H1 (cell line): ENCODE measurements around the gene PTGIS. TPM values are rescaled to one million over a fixed set of nuclear protein-coding genes. Genes with fewer than 3 reads are reported as not detected.

Experiments
- CTCF ChIA-PET: fragments of 300-600 bp; sonication (Branson Sonifier 250); formaldehyde crosslinking; loops from one replicate; lab custom pipeline; 2021; ENCODE audit not compliant: partially characterized antibody; lab: Charles Lee
- POLR2A ChIA-PET: fragments of 300-600 bp; sonication (Branson Sonifier 250); formaldehyde crosslinking; loops from one replicate; lab custom pipeline; 2021; ENCODE audit warnings: inconsistent platforms; ENCODE audit not compliant: partially characterized antibody; lab: Charles Lee
- DNase-seq, 2 experiments: peaks; one replicate each; pipeline versions ENCODE4 v3.0.0 to v3.0.0-alpha.2; 2010 to 2022; ENCODE audit warnings: low spot score in 2 of 2, low read depth in 1 of 2, mixed read lengths in 1 of 2
- FAIRE-seq: peaks from 2 replicates; lab custom pipeline; 2011; peaks lifted over from hg19 to GRCh38; lab: Jason Lieb, UNC
- H2AFZ ChIP-seq: 2 replicates; pipeline ENCODE4 v1.8.1; 2012; ENCODE audit warnings: low read length, inconsistent platforms
- H2AK5ac ChIP-seq: 2 replicates; pipeline ENCODE4 v1.6.1; 2013; ENCODE audit warnings: low read depth, low read length
- H2BK120ac ChIP-seq: replicated peaks from 2 replicates; pipeline ENCODE3; 2013; ENCODE audit warnings: low read depth, low read length, inconsistent platforms
- H2BK12ac ChIP-seq: 2 replicates; pipeline ENCODE4 v1.6.1; 2013; ENCODE audit warnings: low read depth, low read length
- H2BK15ac ChIP-seq: 2 replicates; pipeline ENCODE4 v1.6.1; 2013; ENCODE audit warnings: low read length
- H2BK20ac ChIP-seq: 2 replicates; pipeline ENCODE4 v1.6.1; 2013; ENCODE audit warnings: low read length
- H2BK5ac ChIP-seq: 2 replicates; pipeline ENCODE4 v1.6.1; 2013; ENCODE audit warnings: low read depth, low read length
- H3K14ac ChIP-seq: 2 replicates; pipeline ENCODE4 v1.6.1; 2013; ENCODE audit warnings: inconsistent platforms; ENCODE audit not compliant: insufficient read length
- H3K18ac ChIP-seq: 2 replicates; pipeline ENCODE4 v1.6.1; 2013; ENCODE audit warnings: low read length; ENCODE audit errors: extremely low read depth
- H3K23ac ChIP-seq: 2 replicates; pipeline ENCODE4 v1.6.1; 2013; ENCODE audit warnings: inconsistent platforms; ENCODE audit not compliant: insufficient read length
- H3K23me2 ChIP-seq: 2 replicates; pipeline ENCODE4 v1.6.1; 2013; ENCODE audit warnings: low read depth, low read length
- H3K27ac ChIP-seq: 2 replicates; pipeline ENCODE4 v1.6.1; 2011; ENCODE audit warnings: low read depth, low read length, inconsistent platforms
- H3K27me3 ChIP-seq, 4 experiments: replicated peaks in 1 of 4; 1 replicate in 1 of 4; 2 replicates in 3 of 4; pipeline versions ENCODE4 v1.6.1 to v1.8.1; 2011 to 2013; ENCODE audit warnings: low read length in 3 of 4, mild to moderate bottlenecking in 3 of 4, inconsistent platforms in 2 of 4, mixed read lengths in 2 of 4, moderate library complexity in 1 of 4; ENCODE audit not compliant: control insufficient read depth in 3 of 4, insufficient read depth in 3 of 4; ENCODE audit errors: extremely low read depth in 1 of 4
- H3K36me3 ChIP-seq, 4 experiments: 2 replicates each; pipeline versions ENCODE4 v1.6.1 to v1.8.1; 2011 to 2013; ENCODE audit warnings: mild to moderate bottlenecking in 4 of 4, low read length in 3 of 4, moderate library complexity in 2 of 4, control low read depth in 1 of 4, inconsistent platforms in 1 of 4; ENCODE audit not compliant: insufficient read depth in 4 of 4, control insufficient read depth in 2 of 4
- H3K4ac ChIP-seq: replicated peaks from 2 replicates; pipeline ENCODE3; 2013; ENCODE audit warnings: low read length, low read depth, mixed read lengths, inconsistent platforms; ENCODE audit not compliant: insufficient read length
- H3K4me1 ChIP-seq, 4 experiments: replicated peaks in 1 of 4; 1 replicate in 1 of 4; 2 replicates in 3 of 4; pipeline versions ENCODE4 v1.6.1 to v1.8.1; 2011 to 2013; ENCODE audit warnings: low read length in 3 of 4, inconsistent platforms in 2 of 4, mixed read lengths in 1 of 4; ENCODE audit not compliant: insufficient read depth in 4 of 4, control insufficient read depth in 3 of 4
- H3K4me2 ChIP-seq, 2 experiments: 2 replicates each; pipeline versions ENCODE4 v1.6.1 to v1.8.1; 2011 to 2013; ENCODE audit warnings: low read depth in 2 of 2, low read length in 2 of 2, control low read depth in 1 of 2, inconsistent platforms in 1 of 2, mild to moderate bottlenecking in 1 of 2; ENCODE audit not compliant: insufficient read depth in 1 of 2
- H3K4me3 ChIP-seq, 4 experiments: fragments of 200-600, 300-600 bp in 1 of 4; sonication (generic), shearing (Covaris generic), sonication (Bioruptor Twin) in 1 of 4; 2 replicates each; pipeline versions ENCODE4 v1.5.1 to v1.8.1; 2011 to 2016; ENCODE audit warnings: low read length in 4 of 4, low read depth in 3 of 4, control low read depth in 2 of 4, inconsistent platforms in 2 of 4, mild to moderate bottlenecking in 2 of 4, mixed read lengths in 1 of 4, moderate library complexity in 1 of 4; ENCODE audit not compliant: insufficient read depth in 2 of 4; ENCODE audit errors: extremely low read depth in 1 of 4
- H3K56ac ChIP-seq: replicated peaks from 2 replicates; pipeline ENCODE3; 2013; ENCODE audit warnings: low read depth, mild to moderate bottlenecking, mixed read lengths, low read length, inconsistent platforms; ENCODE audit not compliant: insufficient read length
- H3K79me1 ChIP-seq: 2 replicates; pipeline ENCODE4 v1.6.1; 2013; ENCODE audit warnings: low read depth, low read length, control low read depth
- H3K79me2 ChIP-seq, 2 experiments: 2 replicates each; pipeline versions ENCODE4 v1.6.1 to v1.8.1; 2012 to 2013; ENCODE audit warnings: low read length in 2 of 2, mild to moderate bottlenecking in 2 of 2, inconsistent platforms in 1 of 2; ENCODE audit not compliant: insufficient read depth in 2 of 2, control insufficient read depth in 1 of 2
- H3K9ac ChIP-seq, 4 experiments: replicated peaks in 1 of 4; 1 replicate in 1 of 4; 2 replicates in 3 of 4; pipeline versions ENCODE4 v1.6.1 to v1.8.1; 2011 to 2013; ENCODE audit warnings: low read depth in 3 of 4, low read length in 3 of 4, control low read depth in 2 of 4, mild to moderate bottlenecking in 2 of 4, moderate library complexity in 2 of 4, inconsistent platforms in 1 of 4; ENCODE audit errors: extremely low read depth in 1 of 4
- H3K9me3 ChIP-seq, 2 experiments: 2 replicates each; pipeline versions ENCODE4 v1.6.1 to v1.8.1; 2012 to 2013; ENCODE audit warnings: mild to moderate bottlenecking in 2 of 2, moderate library complexity in 2 of 2, control low read depth in 1 of 2, inconsistent platforms in 1 of 2, low read depth in 1 of 2, low read length in 1 of 2, mixed read lengths in 1 of 2; ENCODE audit not compliant: insufficient read depth in 2 of 2
- H4K20me1 ChIP-seq, 2 experiments: replicated peaks in 1 of 2; 2 replicates each; pipeline versions ENCODE3 to v1.8.1; 2011 to 2013; ENCODE audit warnings: inconsistent platforms in 2 of 2, low read length in 2 of 2, mild to moderate bottlenecking in 1 of 2; ENCODE audit not compliant: insufficient read depth in 2 of 2, control insufficient read depth in 1 of 2
- H4K5ac ChIP-seq: 2 replicates; pipeline ENCODE4 v1.6.1; 2013; ENCODE audit warnings: low read length, low read depth, mixed read lengths, inconsistent platforms; ENCODE audit not compliant: insufficient read length
- H4K8ac ChIP-seq: 2 replicates; pipeline ENCODE4 v1.8.0; 2013; ENCODE audit warnings: mild to moderate bottlenecking, moderate library complexity, low read length, inconsistent platforms; ENCODE audit not compliant: insufficient read depth; ENCODE audit errors: extremely low read depth
- H4K91ac ChIP-seq: replicated peaks from 2 replicates; pipeline ENCODE3; 2013; ENCODE audit warnings: low read length, mixed read lengths, inconsistent platforms; ENCODE audit not compliant: insufficient read length
- GABPA ChIP-seq: IDR thresholded peaks from 2 replicates; pipeline ENCODE4 v1.6.1; 2011; ENCODE audit warnings: mild to moderate bottlenecking, low read length, moderate library complexity, borderline replicate concordance; ENCODE audit not compliant: insufficient read depth
- KDM1A ChIP-seq: fragments of 200-600, 300-600 bp; sonication (generic); IDR thresholded peaks from 2 replicates; pipeline ENCODE4 v1.7.1; 2016; ENCODE audit warnings: mild to moderate bottlenecking, low read length, borderline replicate concordance
- MAFK ChIP-seq: IDR thresholded peaks from 2 replicates; pipeline ENCODE4 v1.6.1; 2012; ENCODE audit warnings: low read depth, mild to moderate bottlenecking, improper control_type of control experiment, low read length
- POU5F1 ChIP-seq: IDR thresholded peaks from 2 replicates; pipeline ENCODE4 v1.6.1; 2011; ENCODE audit warnings: low read depth, mild to moderate bottlenecking, low read length, moderate library complexity
- RFX5 ChIP-seq: IDR thresholded peaks from 2 replicates; pipeline ENCODE4 v1.6.1; 2011; ENCODE audit warnings: low read depth, low read length, improper control_type of control experiment, borderline replicate concordance
- SIX5 ChIP-seq: IDR thresholded peaks from 2 replicates; pipeline ENCODE4 v1.6.1; 2011; ENCODE audit warnings: mild to moderate bottlenecking, low read depth, low read length
- TEAD4 ChIP-seq: IDR thresholded peaks from 2 replicates; pipeline ENCODE4 v1.6.1; 2012; ENCODE audit warnings: low read depth, low read length, inconsistent platforms, mixed read lengths
- WGBS, 2 experiments: shearing (Covaris generic) in 1 of 2; methylation state at CpG; one replicate each; pipeline versions ENCODE4 v1.1.6 to v1.1.7; 2013 to 2015; ENCODE audit warnings: low lambda C conversion rate in 2 of 2, mixed read lengths in 2 of 2, inconsistent platforms in 1 of 2, low coverage in 1 of 2, missing lambda C conversion rate in 1 of 2; ENCODE audit not compliant: insufficient replicate concordance in 2 of 2, insufficient coverage in 1 of 2, insufficient read length in 1 of 2; ENCODE audit errors: extremely low coverage in 1 of 2, missing lambda C conversion rate in 1 of 2; 5-methylcytosine and 5-hydroxymethylcytosine counted together
- polyA plus RNA-seq, 7 experiments: library from polyadenylated mRNA; depleted of rRNA in 3 of 7; stranded (reverse) in 5 of 7; unstranded in 2 of 7; fragments of >200 nt in 5 of 7; fragments of 200-250 nt in 2 of 7; gene quantifications; 1 replicate in 5 of 7; 2 replicates in 1 of 7; 4 replicates in 1 of 7; pipeline versions ENCODE4 v1.2.1 to v1.2.3, GENCODE V29; 2011 to 2013; ENCODE audit warnings: missing spikeins in 2 of 7, mixed read lengths in 2 of 7
- total RNA-seq: library from RNA; stranded (reverse); fragmentation: NEBNext Ultra II Directional; extraction: Animal tissue kit (Norgen Biotek cat#: 25700); gene quantifications from 2 replicates; pipeline ENCODE4 v1.2.1, GENCODE V29; 2021
- TF ChIP-seq, protein P1 (sequence below): IDR thresholded peaks from 2 replicates; pipeline ENCODE4 v1.6.1; 2011; ENCODE audit warnings: low read depth, mild to moderate bottlenecking, low read length; ENCODE audit not compliant: insufficient read depth

The PTGIS gene
- total and polyA plus RNA-seq, 2 of the 8 experiments (the other 6 are each of a cell fraction or from before 2014, with no cell fraction given), result 29.9 to 35.5 TPM

DNA sequence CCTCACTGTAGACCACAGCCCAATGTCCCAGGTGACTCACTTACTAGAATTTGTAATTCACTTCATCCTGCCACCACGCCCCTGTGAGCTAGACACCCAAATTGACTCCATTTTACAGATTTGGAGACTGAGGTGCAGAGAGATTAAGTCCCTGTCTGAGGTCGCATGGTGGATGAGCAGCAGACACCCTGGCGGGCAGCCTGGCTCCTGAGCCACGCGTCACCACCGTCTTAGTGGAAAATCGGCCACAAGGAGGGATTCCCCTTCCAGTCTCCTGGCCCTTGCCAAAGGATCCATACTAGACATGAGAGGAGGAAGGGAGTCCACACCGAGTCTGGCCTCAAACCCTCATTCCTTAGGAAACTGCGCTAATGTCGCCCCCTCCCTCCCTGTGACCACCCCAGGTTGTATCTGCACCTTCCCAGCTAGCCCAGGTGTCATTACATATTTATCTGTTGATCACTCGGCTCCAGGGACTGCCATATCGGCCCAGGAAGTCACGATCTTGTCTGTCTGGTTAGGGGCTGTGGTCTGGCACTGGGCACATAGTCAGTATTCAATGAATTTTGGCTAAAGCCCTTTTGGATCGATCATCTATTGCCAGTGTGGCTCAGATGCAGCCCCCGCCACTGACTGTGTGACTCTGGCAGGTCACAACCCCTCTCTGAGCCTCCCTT, 25.7 kb upstream of the PTGIS start:
- H2AFZ ChIP-seq, result peak overlapping the region; percentile 24; the same call in 1 of the 2 replicates
- no peak for DNase-seq
- H2BK12ac ChIP-seq, result no peak overlapping the region
- H3K4me2 ChIP-seq, result no peak overlapping the region
- no peak for FAIRE-seq
- H2BK120ac ChIP-seq, result no peak overlapping the region
- no peak overlapping the region for H3K4ac ChIP-seq
- POLR2A ChIA-PET, result interaction anchor here (0.7 to 1.2 kb wide), 2 partner anchors 12 to 32 kb away, joined by 3 to 4 read pairs; no protein-coding TSS in a partner anchor
- CTCF ChIA-PET, result interaction anchor here (1.1 to 23.7 kb wide), 8 partner anchors 8 to 274 kb away, joined by 3 to 665 read pairs (median 6); no protein-coding TSS in a partner anchor
- no peak overlapping the region for H3K14ac ChIP-seq
- no peak overlapping the region for H2BK5ac ChIP-seq
- peak overlapping the region; percentile 45; the same call in 1 of the 2 replicates for H4K8ac ChIP-seq
- H2AK5ac ChIP-seq, result no peak overlapping the region
- peaks cover 0 to 3% of the 10 kb centered on the region in 2 experiments for H4K20me1 ChIP-seq
- no peak overlapping the region for H3K56ac ChIP-seq
- WGBS, 2 experiments, result 88% methylated on average over 15 of the region's 15 CpGs; no CpG with 5 or more reads in 1 of the 2 experiments
- H4K5ac ChIP-seq, result no peak overlapping the region
- no peaks in the 10 kb centered on the region for H3K79me1 ChIP-seq
- no peak overlapping the region for H3K4me3 ChIP-seq
- no peaks in the 10 kb centered on the region for H3K9me3 ChIP-seq
- H3K79me2 ChIP-seq, result no peaks in the 10 kb centered on the region
- no peaks in the 10 kb centered on the region; a peak in 1 of 7 replicates for H3K4me1 ChIP-seq
- TF ChIP-seq SIX5, result no peak
- TF ChIP-seq MAFK, result no peak
- TF ChIP-seq POU5F1, result no peak
- peak; percentile 49; the same call in 1 of the 2 replicates for TF ChIP-seq KDM1A
- no peak for TF ChIP-seq TEAD4
- TF ChIP-seq GABPA, result no peak
- no peak for TF ChIP-seq RFX5
- TF ChIP-seq, protein P1, sequence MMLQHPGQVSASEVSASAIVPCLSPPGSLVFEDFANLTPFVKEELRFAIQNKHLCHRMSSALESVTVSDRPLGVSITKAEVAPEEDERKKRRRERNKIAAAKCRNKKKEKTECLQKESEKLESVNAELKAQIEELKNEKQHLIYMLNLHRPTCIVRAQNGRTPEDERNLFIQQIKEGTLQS, result no peak
- H3K23ac ChIP-seq, result no peak overlapping the region
- no peak overlapping the region for H2BK20ac ChIP-seq
- H3K9ac ChIP-seq, result no peak overlapping the region
- no peaks in the 10 kb centered on the region for H3K27me3 ChIP-seq
- H2BK15ac ChIP-seq, result no peak overlapping the region; the same call in 1 of the 2 replicates
- H4K91ac ChIP-seq, result no peak overlapping the region
- H3K23me2 ChIP-seq, result peaks cover 7% of the 10 kb centered on the region; the same call in 1 of the 2 replicates
- no peaks in the 10 kb centered on the region for H3K36me3 ChIP-seq
- H3K18ac ChIP-seq, result no peak overlapping the region
- H3K27ac ChIP-seq, result no peak overlapping the region
